Stimulated activated CD4-positive, alpha-beta T cell treated with anti-CD3 and anti-CD28 coated beads, Interleukin-4, amount 100 ng/mL, for 48 hours (primary cell): Measurements from ENCODE around the gene PYROXD2.
"Not testable (repeated sequence)": the region's sequence is repeated elsewhere in the genome, so short reads cannot be mapped to it uniquely, and the experiment has no call there.

Source experiments
- DNase-seq, 2 donors: peaks; one replicate each; pipeline ENCODE4 v3.0.0-alpha.2; 2020; ENCODE audit warnings: low read depth in 2 of 2

PYROXD2 gene

DNA sequence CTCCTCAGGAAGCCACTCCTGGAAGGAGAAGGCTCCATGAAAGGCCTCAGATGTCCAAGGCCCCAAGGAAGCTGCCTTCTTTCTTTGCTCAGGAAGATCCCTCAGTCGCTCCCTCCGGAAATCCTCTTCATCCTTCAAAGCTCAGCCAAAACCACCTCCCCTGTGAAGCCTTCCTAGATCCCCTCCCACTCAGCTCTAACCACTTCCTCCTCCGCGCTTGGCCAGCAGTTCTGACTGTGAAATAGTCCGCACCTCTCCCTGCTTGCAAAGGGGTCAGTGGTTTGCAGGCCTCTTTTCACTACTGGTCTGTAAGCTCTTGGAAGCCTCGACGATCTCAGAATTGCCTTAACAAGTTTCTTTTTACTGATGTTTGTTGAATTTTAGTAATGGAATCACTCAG is 23.9 kb downstream of the PYROXD2 start:
- no peak for DNase-seq

- DNase-seq: no peak
Measured at GRCh38 chr10:98390406-98390805, 24.6 kb downstream of the PYROXD2 start.

DNA sequence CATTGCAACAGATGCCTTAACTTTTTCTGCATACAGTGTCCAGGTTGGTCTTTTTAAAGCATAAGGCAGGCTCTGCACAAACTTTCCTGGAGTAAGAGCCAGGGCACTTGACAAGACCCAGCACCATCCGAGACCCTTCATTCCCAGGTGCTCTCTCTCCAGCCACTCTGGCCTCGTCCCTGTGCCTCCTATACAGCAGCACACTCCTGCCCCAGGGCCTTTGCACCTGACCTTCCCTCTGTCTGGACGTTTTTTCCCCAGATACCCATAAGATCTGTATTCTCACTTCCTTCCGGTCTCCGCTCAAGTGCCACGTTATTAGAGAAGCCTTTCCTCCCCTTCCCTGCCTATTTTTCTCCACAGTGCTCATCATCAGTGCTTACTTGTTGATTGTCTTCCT is 25.6 kb downstream of the PYROXD2 start:
- no peak for DNase-seq

GRCh38 chr10:98388101-98388655 is 26.8 kb downstream of the PYROXD2 start:
- no peak for DNase-seq

GRCh38 chr10:98384531-98385133 is 30.4 kb downstream of the PYROXD2 start:
- no peak for DNase-seq

GRCh38 chr10:98383869-98384268 is 31.1 kb downstream of the PYROXD2 start:
- DNase-seq: no peak

DNA sequence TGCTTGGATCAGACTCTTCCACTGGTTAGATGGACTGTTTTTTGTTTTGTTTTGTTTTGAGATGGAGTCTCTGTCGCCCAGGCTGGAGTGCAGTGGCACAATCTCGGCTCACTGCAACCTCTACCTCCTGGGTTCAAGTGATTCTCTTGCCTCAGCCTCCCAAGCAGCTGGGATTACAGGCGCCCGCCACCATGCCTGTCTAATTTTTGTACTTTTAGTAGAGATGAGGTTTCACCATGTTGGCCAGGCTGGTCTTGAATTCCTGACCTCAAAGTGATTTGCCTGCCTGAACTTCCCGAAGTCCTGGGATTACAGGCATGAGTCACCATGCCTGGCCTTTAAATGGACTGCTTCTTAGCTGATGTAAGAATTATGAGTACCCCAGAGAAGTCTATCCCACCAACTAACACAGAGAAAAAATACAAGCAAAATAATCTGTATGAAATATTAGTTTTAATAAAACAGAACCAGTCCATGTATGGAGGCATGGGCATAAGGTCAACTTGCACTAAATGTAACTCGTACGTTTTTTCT is 31.8 kb downstream of the PYROXD2 start:
- not testable (repeated sequence) for DNase-seq

DNA sequence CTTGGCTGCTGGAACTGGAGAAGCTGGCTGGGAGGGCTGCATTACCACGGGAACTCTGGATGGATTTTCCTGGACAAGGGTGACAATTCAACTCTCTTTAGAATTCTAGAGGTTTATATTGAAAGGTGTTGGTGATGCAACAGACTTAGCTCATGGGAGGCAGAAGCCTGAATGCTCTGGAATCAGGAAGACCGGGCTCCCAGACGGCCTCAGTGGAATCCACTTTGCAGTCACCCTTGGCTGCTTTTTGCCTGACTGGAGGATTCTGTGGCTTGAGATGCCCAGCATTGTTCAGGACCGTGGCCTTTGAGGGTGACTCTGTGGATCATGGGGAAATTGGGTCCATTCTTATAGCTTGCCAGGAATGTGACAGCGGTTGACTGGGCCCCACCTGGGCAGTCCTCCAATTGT is 32.3 kb downstream of the PYROXD2 start:
- DNase-seq: no peak

DNA sequence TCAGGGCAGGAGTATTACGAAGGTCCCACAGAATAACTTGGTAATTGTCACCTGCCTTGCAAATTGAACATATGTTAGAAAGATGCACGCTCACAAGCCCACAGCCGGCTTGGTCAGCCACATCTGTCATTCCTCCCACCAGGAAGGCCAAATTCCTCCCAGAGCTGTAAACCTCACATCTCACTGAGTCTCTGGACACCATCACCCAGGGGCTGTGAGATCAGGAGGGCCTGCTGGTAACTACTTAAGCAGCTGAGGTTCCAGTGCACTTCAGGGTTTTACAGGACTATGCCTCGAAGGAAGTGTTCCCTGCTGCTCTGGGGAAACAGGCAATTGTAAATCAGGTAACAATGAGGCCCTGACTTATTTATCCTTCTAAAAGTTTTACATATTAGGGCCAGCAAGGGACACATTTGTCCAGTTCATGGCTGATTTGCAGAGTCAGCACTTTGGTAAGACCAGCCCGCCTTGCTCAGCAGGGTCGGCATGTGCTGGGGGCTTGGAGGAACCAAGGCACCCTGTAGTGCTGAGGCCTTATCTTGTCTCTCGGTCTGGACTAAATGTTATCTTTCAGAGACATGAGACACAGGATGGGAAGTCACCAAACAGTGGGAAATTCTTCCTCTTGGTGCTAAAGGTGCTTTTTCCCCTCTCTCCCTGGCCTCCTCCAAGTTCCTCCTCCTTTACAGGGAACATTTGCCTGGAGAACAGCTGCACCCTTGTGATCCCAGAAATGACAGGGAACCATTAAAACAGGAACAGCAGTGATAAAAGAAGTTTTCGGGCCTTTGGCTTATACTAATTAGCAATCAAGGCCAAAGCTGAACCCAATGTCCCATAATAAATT is 34.3 kb downstream of the PYROXD2 start:
- no peak for DNase-seq

GRCh38 chr10:98378722-98379121 is 36.3 kb downstream of the PYROXD2 start:
- no peak for DNase-seq

DNA sequence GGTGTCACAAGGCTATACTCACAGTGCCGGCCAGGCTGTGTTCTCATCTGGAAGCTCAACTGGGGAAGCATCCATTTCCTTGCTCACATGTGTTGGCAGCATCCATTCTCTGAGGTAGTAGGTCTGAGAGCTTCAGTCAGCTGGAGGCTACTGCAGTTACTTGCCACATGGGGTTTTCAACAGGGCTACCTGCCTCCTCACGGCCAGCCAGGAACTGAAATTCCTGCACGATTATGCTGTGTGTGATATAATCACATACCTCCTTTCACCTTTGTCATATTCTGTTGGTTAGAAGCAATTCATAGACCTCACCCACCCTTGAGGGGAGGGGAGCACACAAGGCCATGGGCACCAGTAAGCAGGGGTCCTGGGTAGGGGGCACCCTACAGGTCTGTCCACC is 37.4 kb downstream of the PYROXD2 start:
- no peak for DNase-seq

GRCh38 chr10:98377001-98377400 is 38.0 kb downstream of the PYROXD2 start:
- no peak for DNase-seq

DNA sequence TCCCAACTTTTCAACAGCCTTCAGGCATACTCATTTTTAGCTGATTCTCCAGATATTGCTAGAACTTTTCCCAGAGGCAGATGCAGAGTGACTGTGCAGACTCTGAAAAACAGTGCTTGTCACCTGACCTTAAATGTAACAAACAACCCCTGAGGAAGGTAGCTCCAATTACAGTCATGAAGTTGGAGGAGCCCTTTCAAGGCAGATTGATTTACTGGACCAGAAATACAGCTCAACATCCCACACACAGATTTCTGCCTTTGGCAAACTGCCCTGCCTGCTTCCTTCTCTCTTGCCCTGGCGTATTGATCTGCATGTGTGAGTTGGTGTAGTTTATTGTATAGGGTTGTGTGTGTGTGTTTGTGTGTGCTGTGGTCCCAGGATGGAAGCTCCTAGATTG is 38.5 kb downstream of the PYROXD2 start:
- no peak for DNase-seq

DNA sequence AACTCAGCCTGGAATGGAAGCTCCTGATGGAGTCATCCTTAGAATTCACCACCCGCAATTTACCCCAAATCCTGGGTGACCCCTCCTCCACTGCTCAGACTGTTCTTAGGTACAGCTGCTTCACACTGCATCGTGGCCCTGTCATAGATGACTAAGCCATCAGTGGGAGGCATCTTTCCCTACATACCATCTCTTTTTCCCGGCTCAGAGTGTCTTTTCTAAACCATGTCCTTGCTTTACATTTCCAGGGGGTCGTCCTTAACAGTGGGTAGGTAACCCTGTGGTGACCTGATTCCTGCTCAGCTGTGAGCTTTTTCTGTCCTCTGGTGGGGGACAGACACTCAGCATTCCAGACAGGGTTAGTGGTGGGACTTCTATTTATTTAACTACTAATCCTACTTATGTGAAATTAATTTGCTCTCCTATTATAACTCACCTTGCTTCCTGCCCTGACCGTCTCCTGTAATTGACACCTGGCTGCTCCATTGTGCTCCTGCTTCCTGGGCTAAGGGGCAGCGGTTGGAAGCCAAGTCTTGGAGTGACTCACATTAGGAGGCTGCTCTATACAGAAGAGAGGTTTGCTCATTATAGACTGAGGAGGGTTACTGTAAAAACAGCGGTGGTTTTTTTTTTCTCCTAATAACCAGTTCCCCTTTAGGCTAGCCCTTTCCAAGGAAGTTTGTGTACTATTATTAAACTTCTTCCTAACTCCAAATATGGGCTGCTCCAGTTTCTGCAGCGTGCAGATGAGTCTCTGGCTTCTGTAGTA is 40.6 kb downstream of the PYROXD2 start:
- DNase-seq: no peak

- no peak for DNase-seq
Measured at GRCh38 chr10:98373260-98374040, 41.5 kb downstream of the PYROXD2 start.

DNA sequence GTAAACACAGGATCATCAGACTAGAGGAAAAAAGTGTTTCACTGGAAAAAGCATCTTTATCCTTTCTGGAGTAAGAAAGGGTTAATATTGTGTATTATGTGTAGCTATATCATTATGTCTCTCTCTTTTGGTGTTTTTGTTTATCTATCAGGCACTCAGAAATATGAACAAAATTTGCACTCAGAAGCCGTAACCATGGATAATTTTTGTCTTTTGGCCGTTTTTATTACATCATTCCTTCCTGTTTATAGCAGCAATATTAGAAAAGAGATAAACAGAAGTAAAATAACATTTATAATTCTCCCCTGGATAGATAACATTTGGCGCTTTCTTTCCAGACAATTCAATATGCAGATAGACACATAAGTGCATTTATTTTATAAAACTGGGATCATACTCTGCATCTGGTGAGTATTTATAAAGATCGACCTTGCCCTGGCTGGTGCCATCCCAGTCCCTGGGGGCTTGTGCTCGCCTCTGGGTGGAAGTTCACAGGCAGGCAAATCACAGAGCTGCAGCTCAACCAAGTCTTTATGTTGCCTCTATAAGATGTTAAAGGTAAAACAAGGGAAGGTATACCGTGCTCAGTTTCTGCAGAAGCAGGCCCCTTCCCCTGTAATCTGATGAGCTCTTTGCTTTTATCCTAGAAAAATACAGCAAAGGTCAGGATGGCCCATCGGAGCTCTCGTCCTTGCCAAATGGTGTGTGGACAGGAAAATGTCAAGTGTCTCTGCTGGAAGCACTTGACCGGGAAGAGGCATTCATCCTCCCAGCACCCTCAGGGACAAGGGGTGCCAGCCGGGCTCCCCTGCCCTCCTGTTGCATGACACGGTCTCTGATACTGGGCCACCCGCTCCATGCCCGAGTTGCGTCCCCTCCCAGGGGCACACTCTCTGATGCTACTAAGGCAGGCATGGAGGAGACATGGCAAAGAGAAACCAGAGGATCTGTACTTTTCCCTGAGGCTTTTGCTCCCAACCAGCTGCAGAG is 43.9 kb downstream of the PYROXD2 start:
- no peak for DNase-seq

- no peak for DNase-seq
Measured at GRCh38 chr10:98369801-98370200, 45.2 kb downstream of the PYROXD2 start.

GRCh38 chr10:98368644-98369043 is 46.3 kb downstream of the PYROXD2 start:
- DNase-seq: no peak

DNA sequence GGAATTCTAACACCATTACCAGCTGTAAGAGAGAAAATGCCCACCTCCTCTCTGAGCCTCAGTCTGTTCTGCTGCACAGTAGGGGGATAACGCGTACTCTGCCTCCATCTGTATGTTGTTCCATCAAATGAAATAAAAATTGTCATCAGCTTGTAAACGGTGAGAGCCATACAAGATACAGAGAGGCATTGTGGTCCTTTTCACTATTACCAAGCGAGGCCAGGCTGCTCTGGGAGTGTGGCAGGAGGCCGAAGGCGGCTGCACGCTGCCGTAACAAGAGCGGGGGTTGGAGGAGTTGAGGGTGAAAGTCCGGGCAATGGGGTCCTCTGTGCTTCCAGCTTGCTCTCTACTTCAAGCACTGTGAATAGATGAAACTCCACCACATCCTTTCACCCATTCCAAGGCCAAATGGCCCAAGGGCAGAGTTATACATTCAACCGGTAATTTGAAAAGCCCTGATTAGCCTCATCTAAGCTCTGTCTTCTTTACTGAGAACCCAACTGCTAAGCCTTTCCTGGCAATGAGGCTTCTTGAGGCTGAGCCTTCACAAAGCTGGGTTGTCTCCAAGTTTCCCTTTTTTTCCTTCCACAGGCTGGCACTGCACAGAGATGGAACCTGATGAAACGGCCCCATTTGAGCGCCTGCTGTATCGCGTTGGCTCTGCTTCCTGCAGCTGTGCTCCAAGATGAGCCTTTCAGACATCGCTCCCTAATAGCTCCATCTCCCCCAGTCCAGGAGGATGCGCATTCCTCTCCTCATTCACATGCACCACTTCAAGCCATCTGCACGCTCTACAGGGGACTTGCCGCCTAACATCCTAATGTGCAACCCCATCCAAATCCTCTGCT is 47.2 kb downstream of the PYROXD2 start:
- DNase-seq: no peak
